Retinal pigment epithelial cell (primary cell): ENCODE measurements around the gene GPC5.

Source experiments
- DNase-seq: peaks from one replicate; pipeline ENCODE4 v3.0.0-alpha.2; 2010; ENCODE audit warnings: low read depth
- H3K4me3 ChIP-seq: 2 replicates; pipeline ENCODE4 v1.5.1; 2011; ENCODE audit warnings: mild to moderate bottlenecking, low read length, control low read depth, moderate library complexity
- TF ChIP-seq, protein P1 (sequence below): conservative IDR thresholded peaks from 2 replicates; pipeline ENCODE4 v1.5.1; 2011; ENCODE audit warnings: low read depth, low read length, control low read depth, inconsistent platforms

GPC5 gene

DNA sequence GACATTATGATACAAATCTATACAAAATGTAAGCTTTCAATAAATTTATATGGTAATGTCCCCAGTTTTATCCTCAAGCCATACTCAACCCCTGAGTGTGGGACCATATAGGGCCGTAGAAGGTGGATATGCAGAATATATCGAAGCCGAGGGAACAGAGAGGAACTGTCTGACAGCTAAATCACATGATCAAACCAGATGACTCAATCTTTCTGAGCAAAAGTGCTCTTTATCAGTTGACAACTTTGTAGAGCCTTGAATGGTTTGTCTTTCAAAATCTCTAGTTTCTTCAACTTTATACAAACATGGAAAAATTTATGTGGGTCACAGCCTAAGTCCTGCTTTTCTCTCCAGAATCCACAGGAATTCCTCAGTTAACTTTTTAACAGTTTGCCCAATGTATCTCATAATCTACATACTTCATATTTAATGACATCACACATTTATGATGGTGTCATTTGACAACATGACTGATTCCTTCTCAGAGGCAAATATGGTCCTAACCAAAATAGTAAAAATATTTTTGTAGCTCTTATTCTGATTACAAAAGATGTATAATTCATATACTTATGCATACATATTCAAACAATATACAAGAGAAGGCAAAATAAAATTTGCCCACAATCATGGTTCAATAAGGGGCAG is 1155.2 kb downstream of the GPC5 start:
- TF ChIP-seq, protein P1, sequence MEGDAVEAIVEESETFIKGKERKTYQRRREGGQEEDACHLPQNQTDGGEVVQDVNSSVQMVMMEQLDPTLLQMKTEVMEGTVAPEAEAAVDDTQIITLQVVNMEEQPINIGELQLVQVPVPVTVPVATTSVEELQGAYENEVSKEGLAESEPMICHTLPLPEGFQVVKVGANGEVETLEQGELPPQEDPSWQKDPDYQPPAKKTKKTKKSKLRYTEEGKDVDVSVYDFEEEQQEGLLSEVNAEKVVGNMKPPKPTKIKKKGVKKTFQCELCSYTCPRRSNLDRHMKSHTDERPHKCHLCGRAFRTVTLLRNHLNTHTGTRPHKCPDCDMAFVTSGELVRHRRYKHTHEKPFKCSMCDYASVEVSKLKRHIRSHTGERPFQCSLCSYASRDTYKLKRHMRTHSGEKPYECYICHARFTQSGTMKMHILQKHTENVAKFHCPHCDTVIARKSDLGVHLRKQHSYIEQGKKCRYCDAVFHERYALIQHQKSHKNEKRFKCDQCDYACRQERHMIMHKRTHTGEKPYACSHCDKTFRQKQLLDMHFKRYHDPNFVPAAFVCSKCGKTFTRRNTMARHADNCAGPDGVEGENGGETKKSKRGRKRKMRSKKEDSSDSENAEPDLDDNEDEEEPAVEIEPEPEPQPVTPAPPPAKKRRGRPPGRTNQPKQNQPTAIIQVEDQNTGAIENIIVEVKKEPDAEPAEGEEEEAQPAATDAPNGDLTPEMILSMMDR: no peak
- no peak overlapping the region for H3K4me3 ChIP-seq
- DNase-seq: no peak

DNA sequence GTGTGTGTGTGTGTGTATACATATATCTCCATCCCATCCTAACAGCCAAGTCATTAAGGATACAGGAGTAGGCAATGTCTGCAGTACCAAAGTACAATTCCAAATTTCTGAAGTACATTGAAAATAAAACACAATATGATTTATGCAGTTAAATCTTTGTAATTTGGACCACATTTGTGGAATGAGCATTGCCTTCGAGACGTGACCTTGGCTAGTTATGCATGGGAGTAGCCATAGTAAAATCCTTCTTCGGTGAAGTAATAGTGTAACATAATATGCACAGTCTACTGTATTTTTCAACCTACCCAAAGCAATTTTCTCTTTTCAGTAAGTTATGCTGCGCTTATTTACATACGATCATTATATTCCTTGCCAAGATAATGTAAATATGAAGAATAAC is 1162.5 kb downstream of the GPC5 start:
- no peak for DNase-seq
- TF ChIP-seq, protein P1: no peak
- no peak overlapping the region for H3K4me3 ChIP-seq

DNA sequence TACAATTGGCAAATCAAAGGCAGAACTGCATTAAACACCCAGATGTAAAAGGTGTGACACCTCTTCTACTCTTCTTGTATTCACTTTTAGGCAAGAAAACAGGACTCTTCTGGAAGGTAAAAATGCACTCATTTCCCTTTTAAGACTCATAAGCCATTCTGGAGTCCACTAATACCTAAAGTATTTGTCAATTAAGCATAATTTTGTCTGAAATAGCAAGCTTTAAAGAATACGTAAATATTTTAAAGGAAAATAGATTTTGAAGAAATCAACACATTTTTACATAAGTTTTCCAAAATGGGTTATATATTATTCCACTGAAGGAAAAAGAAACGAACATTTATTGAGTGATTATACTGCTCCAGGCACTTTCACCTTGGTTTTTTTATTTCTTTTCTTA is 1166.5 kb downstream of the GPC5 start:
- no peak for DNase-seq
- H3K4me3 ChIP-seq: no peak overlapping the region
- TF ChIP-seq, protein P1: no peak

DNA sequence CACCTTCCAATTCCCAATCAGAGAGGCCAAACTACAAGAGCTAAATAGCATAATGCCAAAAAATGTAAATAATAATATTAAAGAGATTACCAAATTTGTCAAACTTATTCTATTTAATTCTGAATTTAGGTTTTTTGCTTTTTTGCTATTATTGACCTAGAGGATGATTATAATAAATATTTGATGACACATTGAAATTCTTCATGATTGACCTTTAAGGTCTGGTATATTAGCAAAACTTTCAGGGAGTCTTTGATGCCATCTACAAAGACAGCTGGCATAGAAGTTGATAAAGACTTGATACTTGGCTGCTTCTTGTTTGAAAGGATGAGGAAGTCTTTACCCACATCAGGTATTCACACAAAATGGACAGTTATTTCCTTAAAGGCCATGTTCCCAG is 1168.3 kb downstream of the GPC5 start:
- TF ChIP-seq, protein P1: no peak

DNA sequence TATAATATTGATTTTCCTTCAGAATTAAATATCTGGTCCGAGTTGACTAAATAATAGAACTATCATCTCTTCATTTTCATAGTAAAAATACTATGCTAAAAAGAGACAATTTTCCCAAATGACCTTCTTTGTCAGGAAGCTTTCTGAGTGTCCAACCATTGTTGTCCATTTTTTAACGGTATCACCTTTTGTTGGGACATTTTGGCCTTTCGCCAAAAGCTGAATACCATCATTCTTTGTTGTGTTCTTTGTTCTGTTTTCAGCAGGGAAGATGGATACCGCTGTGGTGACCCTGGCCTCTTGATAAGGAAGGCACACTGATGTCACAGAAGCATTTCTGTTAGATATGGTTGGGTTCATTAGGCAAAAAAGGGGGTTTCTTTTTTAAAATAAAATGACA is 1173.8 kb downstream of the GPC5 start:
- no peak overlapping the region for H3K4me3 ChIP-seq
- DNase-seq: no peak
- TF ChIP-seq, protein P1: no peak

More for the DNA sequence above, 1168.3 kb downstream of the GPC5 start:
- no peak overlapping the region for H3K4me3 ChIP-seq
- no peak for DNase-seq

DNA sequence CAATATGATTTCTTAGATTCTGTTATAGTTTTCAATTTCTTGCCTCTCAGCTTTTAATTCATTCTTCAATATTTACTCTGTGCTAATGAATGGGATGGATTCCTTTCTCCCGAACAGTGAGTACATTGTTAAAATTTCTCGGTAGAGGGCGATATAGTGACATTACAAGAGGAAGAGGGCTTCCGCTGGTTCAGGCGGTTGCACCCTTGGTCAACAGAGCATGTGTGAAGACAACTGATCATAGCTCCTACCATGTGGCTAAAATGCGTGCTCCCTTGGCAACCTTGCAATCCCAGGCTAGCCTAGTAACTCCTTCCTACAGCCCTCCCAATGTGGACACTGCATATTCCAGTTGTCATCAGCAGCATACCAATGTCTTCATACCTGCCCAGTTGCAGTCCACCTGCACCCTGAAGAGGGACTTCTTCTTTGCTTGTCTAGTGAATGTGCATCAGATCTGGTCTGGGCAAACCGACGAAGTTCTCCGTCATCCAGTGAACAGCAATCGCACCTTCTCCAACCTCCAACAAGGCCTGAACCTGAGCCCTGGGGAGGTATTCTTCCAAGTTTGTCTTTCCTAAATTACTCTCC is 1175.1 kb downstream of the GPC5 start:
- DNase-seq: no peak
- TF ChIP-seq, protein P1: peak; percentile 43
- no peak overlapping the region for H3K4me3 ChIP-seq

DNA sequence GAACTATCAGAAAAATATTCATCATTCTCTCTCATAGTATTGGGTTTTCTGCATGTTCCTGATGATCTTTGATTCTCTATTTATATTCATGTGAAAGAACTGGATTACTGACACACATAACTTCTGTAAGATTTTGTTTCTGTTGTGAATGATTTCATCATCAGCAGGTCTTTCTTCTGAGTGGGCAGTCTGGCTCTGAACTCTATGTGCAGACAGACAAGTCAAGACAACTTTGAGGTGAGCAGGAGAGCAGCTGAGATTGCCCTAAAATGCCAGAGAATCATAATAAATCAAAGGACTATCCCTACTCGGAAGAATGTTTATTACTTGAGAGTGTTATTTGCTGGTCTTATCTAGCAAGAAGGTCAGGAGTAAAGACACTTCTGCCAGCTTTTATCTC is 1176.1 kb downstream of the GPC5 start:
- TF ChIP-seq, protein P1: no peak
- no peak for DNase-seq
- H3K4me3 ChIP-seq: no peak overlapping the region
